ENCODE results near the gene LMTK2.

DNA sequence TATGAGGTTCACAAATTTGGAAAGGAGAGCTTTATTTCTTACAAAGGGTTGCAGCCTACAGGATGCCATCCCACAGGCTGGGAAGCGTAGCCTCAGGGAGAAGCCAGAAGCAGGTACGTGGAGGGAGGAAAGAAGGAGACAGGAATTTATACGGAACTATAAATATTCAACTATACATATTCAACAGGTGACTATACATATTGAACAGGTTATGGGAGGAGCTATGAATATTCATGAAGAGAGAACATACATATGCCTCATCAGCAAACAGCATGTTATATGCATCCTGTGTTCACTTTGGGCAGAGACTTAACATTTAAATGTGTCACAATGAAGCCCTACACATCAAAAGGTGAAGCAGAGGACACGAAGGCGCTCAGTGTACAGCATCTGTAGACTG, 40.5 kb upstream of the LMTK2 start:
- TF ChIP-seq, protein P1, sequence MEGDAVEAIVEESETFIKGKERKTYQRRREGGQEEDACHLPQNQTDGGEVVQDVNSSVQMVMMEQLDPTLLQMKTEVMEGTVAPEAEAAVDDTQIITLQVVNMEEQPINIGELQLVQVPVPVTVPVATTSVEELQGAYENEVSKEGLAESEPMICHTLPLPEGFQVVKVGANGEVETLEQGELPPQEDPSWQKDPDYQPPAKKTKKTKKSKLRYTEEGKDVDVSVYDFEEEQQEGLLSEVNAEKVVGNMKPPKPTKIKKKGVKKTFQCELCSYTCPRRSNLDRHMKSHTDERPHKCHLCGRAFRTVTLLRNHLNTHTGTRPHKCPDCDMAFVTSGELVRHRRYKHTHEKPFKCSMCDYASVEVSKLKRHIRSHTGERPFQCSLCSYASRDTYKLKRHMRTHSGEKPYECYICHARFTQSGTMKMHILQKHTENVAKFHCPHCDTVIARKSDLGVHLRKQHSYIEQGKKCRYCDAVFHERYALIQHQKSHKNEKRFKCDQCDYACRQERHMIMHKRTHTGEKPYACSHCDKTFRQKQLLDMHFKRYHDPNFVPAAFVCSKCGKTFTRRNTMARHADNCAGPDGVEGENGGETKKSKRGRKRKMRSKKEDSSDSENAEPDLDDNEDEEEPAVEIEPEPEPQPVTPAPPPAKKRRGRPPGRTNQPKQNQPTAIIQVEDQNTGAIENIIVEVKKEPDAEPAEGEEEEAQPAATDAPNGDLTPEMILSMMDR (conservative IDR thresholded peaks at IDR 0.05) = no peak
- TF ChIP-seq ZFX (IDR thresholded peaks at IDR 0.05) = no peak

Measured in C4-2B (cell line).